ENCODE results near the gene SV2B.

SV2B gene

GRCh38 chr15:91135201-91136130 is 35.4 kb downstream of the SV2B start:
- FAIRE-seq (no peak), DNase-seq (ENCODE audit: insufficient read length, low spot score) (no peak)

GRCh38 chr15:91136386-91136923 is 36.4 kb downstream of the SV2B start:
- DNase-seq (ENCODE audit: insufficient read length, low spot score) = no peak
- FAIRE-seq = no peak

GRCh38 chr15:91140601-91141000 is 40.5 kb downstream of the SV2B start:
- DNase-seq (ENCODE audit: insufficient read length, low spot score) (no peak), FAIRE-seq (no peak)

GRCh38 chr15:91141097-91141496 is 41.0 kb downstream of the SV2B start:
- no peak for FAIRE-seq
- DNase-seq (ENCODE audit: insufficient read length, low spot score) = no peak

GRCh38 chr15:91142106-91142744 is 42.2 kb downstream of the SV2B start:
- DNase-seq (ENCODE audit: insufficient read length, low spot score) (no peak), FAIRE-seq (no peak)

GRCh38 chr15:91142946-91143345 is 42.9 kb downstream of the SV2B start:
- FAIRE-seq = no peak
- no peak for DNase-seq (ENCODE audit: insufficient read length, low spot score)

GRCh38 chr15:91146728-91147127 is 46.7 kb downstream of the SV2B start:
- DNase-seq (ENCODE audit: insufficient read length, low spot score) (no peak), FAIRE-seq (no peak)

GRCh38 chr15:91148243-91148642 is 48.2 kb downstream of the SV2B start:
- no peak for FAIRE-seq
- no peak for DNase-seq (ENCODE audit: insufficient read length, low spot score)

GRCh38 chr15:91150502-91151160 is 50.6 kb downstream of the SV2B start:
- DNase-seq (ENCODE audit: insufficient read length, low spot score) = no peak
- FAIRE-seq = no peak

- no peak for FAIRE-seq
These were observed 51.9 kb downstream of the SV2B start for GRCh38 chr15:91151781-91152563.

GRCh38 chr15:91152896-91153581 is 53.0 kb downstream of the SV2B start:
- FAIRE-seq (no peak), DNase-seq (ENCODE audit: insufficient read length, low spot score) (no peak)

More at GRCh38 chr15:91151781-91152563, 51.9 kb downstream of the SV2B start:
- no peak for DNase-seq (ENCODE audit: insufficient read length, low spot score)

GRCh38 chr15:91153954-91154353 is 53.9 kb downstream of the SV2B start:
- no peak for DNase-seq (ENCODE audit: insufficient read length, low spot score)
- FAIRE-seq = no peak

- FAIRE-seq = no peak
- DNase-seq (ENCODE audit: insufficient read length, low spot score) = no peak
These were observed 56.2 kb downstream of the SV2B start for GRCh38 chr15:91156175-91156726.

- FAIRE-seq = no peak
These were observed 58.6 kb downstream of the SV2B start for GRCh38 chr15:91158415-91159394.

GRCh38 chr15:91165850-91166249 is 65.8 kb downstream of the SV2B start:
- no peak for DNase-seq (ENCODE audit: insufficient read length, low spot score)
- FAIRE-seq = no peak

More at GRCh38 chr15:91158415-91159394, 58.6 kb downstream of the SV2B start:
- DNase-seq (ENCODE audit: insufficient read length, low spot score) = no peak

GRCh38 chr15:91168457-91168856 is 68.4 kb downstream of the SV2B start:
- no peak for FAIRE-seq
- DNase-seq (ENCODE audit: insufficient read length, low spot score) = no peak

GRCh38 chr15:91171334-91171733 is 71.3 kb downstream of the SV2B start:
- no peak for FAIRE-seq
- no peak for DNase-seq (ENCODE audit: insufficient read length, low spot score)

GRCh38 chr15:91182101-91182500 is 82.0 kb downstream of the SV2B start:
- DNase-seq (ENCODE audit: insufficient read length, low spot score) (no peak), FAIRE-seq (no peak)

Measured in HTR-8/SVneo (cell line).